Measurements from ENCODE around the gene COL4A6.

DNA sequence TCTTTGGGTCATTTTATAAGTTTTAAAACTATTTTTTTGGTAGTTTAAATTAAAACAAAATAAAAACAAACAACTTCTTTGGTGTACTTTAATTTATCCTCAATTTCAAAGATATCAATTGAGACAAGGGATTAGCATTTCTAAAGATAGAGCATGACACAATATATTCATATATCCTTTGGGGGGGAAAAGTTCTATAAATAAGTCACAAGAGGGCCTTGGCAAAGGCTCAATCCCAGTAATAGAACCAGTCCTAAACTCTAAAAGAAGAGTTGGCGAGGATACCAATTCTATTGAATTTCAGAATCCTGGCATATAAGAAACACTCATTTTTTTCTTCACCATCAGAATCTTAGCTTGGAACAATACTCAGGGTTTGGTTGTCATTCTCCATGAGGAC lies 89.7 kb downstream of the COL4A6 start:
- TF ChIP-seq POLR2A (IDR thresholded peaks at IDR 0.05; ENCODE audit: control extremely low read depth in 1 of 2, low read depth in 2 of 2, low read length in 2 of 2) (no peak), HDAC6 (IDR thresholded peaks at IDR 0.05; ENCODE audit: low read depth, low read length) (no peak), EP300 (IDR thresholded peaks at IDR 0.05; ENCODE audit: borderline replicate concordance in 1 of 2, low read depth in 2 of 2, low read length in 2 of 2) (no peak), SIN3A (conservative IDR thresholded peaks at IDR 0.05 in 1 of 2, IDR thresholded peaks at IDR 0.05 in 1 of 2; ENCODE audit: low read depth in 1 of 2, low read length in 2 of 2) (no peak), NRF1 (IDR thresholded peaks at IDR 0.05; ENCODE audit: low read depth, low read length) (no peak), JUND (IDR thresholded peaks at IDR 0.05; ENCODE audit: low read length) (no peak), POLR2AphosphoS5 (IDR thresholded peaks at IDR 0.05; ENCODE audit: low read depth, low read length) (no peak), SRF (IDR thresholded peaks at IDR 0.05; ENCODE audit: low read depth, low read length) (no peak), SIRT6 (IDR thresholded peaks at IDR 0.05; ENCODE audit: low read length) (no peak)
- TF ChIP-seq, protein P1, sequence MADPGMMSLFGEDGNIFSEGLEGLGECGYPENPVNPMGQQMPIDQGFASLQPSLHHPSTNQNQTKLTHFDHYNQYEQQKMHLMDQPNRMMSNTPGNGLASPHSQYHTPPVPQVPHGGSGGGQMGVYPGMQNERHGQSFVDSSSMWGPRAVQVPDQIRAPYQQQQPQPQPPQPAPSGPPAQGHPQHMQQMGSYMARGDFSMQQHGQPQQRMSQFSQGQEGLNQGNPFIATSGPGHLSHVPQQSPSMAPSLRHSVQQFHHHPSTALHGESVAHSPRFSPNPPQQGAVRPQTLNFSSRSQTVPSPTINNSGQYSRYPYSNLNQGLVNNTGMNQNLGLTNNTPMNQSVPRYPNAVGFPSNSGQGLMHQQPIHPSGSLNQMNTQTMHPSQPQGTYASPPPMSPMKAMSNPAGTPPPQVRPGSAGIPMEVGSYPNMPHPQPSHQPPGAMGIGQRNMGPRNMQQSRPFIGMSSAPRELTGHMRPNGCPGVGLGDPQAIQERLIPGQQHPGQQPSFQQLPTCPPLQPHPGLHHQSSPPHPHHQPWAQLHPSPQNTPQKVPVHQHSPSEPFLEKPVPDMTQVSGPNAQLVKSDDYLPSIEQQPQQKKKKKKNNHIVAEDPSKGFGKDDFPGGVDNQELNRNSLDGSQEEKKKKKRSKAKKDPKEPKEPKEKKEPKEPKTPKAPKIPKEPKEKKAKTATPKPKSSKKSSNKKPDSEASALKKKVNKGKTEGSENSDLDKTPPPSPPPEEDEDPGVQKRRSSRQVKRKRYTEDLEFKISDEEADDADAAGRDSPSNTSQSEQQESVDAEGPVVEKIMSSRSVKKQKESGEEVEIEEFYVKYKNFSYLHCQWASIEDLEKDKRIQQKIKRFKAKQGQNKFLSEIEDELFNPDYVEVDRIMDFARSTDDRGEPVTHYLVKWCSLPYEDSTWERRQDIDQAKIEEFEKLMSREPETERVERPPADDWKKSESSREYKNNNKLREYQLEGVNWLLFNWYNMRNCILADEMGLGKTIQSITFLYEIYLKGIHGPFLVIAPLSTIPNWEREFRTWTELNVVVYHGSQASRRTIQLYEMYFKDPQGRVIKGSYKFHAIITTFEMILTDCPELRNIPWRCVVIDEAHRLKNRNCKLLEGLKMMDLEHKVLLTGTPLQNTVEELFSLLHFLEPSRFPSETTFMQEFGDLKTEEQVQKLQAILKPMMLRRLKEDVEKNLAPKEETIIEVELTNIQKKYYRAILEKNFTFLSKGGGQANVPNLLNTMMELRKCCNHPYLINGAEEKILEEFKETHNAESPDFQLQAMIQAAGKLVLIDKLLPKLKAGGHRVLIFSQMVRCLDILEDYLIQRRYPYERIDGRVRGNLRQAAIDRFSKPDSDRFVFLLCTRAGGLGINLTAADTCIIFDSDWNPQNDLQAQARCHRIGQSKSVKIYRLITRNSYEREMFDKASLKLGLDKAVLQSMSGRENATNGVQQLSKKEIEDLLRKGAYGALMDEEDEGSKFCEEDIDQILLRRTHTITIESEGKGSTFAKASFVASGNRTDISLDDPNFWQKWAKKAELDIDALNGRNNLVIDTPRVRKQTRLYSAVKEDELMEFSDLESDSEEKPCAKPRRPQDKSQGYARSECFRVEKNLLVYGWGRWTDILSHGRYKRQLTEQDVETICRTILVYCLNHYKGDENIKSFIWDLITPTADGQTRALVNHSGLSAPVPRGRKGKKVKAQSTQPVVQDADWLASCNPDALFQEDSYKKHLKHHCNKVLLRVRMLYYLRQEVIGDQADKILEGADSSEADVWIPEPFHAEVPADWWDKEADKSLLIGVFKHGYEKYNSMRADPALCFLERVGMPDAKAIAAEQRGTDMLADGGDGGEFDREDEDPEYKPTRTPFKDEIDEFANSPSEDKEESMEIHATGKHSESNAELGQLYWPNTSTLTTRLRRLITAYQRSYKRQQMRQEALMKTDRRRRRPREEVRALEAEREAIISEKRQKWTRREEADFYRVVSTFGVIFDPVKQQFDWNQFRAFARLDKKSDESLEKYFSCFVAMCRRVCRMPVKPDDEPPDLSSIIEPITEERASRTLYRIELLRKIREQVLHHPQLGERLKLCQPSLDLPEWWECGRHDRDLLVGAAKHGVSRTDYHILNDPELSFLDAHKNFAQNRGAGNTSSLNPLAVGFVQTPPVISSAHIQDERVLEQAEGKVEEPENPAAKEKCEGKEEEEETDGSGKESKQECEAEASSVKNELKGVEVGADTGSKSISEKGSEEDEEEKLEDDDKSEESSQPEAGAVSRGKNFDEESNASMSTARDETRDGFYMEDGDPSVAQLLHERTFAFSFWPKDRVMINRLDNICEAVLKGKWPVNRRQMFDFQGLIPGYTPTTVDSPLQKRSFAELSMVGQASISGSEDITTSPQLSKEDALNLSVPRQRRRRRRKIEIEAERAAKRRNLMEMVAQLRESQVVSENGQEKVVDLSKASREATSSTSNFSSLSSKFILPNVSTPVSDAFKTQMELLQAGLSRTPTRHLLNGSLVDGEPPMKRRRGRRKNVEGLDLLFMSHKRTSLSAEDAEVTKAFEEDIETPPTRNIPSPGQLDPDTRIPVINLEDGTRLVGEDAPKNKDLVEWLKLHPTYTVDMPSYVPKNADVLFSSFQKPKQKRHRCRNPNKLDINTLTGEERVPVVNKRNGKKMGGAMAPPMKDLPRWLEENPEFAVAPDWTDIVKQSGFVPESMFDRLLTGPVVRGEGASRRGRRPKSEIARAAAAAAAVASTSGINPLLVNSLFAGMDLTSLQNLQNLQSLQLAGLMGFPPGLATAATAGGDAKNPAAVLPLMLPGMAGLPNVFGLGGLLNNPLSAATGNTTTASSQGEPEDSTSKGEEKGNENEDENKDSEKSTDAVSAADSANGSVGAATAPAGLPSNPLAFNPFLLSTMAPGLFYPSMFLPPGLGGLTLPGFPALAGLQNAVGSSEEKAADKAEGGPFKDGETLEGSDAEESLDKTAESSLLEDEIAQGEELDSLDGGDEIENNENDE (IDR thresholded peaks at IDR 0.05; ENCODE audit: insufficient replicate concordance, low read length): no peak
- TF ChIP-seq, protein P2, sequence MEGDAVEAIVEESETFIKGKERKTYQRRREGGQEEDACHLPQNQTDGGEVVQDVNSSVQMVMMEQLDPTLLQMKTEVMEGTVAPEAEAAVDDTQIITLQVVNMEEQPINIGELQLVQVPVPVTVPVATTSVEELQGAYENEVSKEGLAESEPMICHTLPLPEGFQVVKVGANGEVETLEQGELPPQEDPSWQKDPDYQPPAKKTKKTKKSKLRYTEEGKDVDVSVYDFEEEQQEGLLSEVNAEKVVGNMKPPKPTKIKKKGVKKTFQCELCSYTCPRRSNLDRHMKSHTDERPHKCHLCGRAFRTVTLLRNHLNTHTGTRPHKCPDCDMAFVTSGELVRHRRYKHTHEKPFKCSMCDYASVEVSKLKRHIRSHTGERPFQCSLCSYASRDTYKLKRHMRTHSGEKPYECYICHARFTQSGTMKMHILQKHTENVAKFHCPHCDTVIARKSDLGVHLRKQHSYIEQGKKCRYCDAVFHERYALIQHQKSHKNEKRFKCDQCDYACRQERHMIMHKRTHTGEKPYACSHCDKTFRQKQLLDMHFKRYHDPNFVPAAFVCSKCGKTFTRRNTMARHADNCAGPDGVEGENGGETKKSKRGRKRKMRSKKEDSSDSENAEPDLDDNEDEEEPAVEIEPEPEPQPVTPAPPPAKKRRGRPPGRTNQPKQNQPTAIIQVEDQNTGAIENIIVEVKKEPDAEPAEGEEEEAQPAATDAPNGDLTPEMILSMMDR (IDR thresholded peaks at IDR 0.05; ENCODE audit: control extremely low read depth in 1 of 3, insufficient read depth in 1 of 3, low read depth in 1 of 3, low read length in 3 of 3): no peak
- TF ChIP-seq, protein P3, sequence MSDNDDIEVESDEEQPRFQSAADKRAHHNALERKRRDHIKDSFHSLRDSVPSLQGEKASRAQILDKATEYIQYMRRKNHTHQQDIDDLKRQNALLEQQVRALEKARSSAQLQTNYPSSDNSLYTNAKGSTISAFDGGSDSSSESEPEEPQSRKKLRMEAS (IDR thresholded peaks at IDR 0.05): no peak

Data from H1 (cell line).